ENCODE results near the gene LDHAL6B.
"Not testable (repeated sequence)": the region's sequence is repeated elsewhere in the genome, so short reads cannot be mapped to it uniquely, and the experiment has no call there.

Gene LDHAL6B

GRCh38 chr15:59206623-59207183 lies at the start of gene LDHAL6B:
Gene LDHAL6B, plus strand, starts transcription at chr15:59206843. Its CDS starts 98 bp downstream, at chr15:59206941.
- no peak for DNase-seq

GRCh38 chr15:59157396-59157795 lies 49.2 kb upstream of the LDHAL6B start:
- DNase-seq, result no peak

GRCh38 chr15:59157840-59158700 lies 48.6 kb upstream of the LDHAL6B start:
- no peak for DNase-seq

GRCh38 chr15:59158701-59159034 lies 48.0 kb upstream of the LDHAL6B start:
- no peak for DNase-seq

- DNase-seq, result no peak
Observed at GRCh38 chr15:59159210-59159609, 47.4 kb upstream of the LDHAL6B start.

GRCh38 chr15:59160880-59161593 lies 45.6 kb upstream of the LDHAL6B start:
- no peak for DNase-seq

GRCh38 chr15:59162080-59162479 lies 44.6 kb upstream of the LDHAL6B start:
- DNase-seq, result not testable (repeated sequence)

GRCh38 chr15:59165726-59166125 lies 40.9 kb upstream of the LDHAL6B start:
- no peak for DNase-seq

- DNase-seq, result no peak
Observed at GRCh38 chr15:59166166-59166565, 40.5 kb upstream of the LDHAL6B start.

GRCh38 chr15:59166601-59167265 lies 39.9 kb upstream of the LDHAL6B start:
- no peak for DNase-seq

- DNase-seq, result no peak
Observed at GRCh38 chr15:59168536-59168935, 38.1 kb upstream of the LDHAL6B start.

GRCh38 chr15:59169251-59169708 lies 37.4 kb upstream of the LDHAL6B start:
- no peak for DNase-seq

GRCh38 chr15:59170295-59171066 lies 36.2 kb upstream of the LDHAL6B start:
- DNase-seq, result no peak

GRCh38 chr15:59171067-59171397 lies 35.6 kb upstream of the LDHAL6B start:
- no peak for DNase-seq

GRCh38 chr15:59172289-59172901 lies 34.2 kb upstream of the LDHAL6B start:
- no peak for DNase-seq

GRCh38 chr15:59173194-59173593 lies 33.4 kb upstream of the LDHAL6B start:
- no peak for DNase-seq

- DNase-seq, result no peak
Observed at GRCh38 chr15:59174151-59174834, 32.4 kb upstream of the LDHAL6B start.

GRCh38 chr15:59174835-59175831 lies 31.5 kb upstream of the LDHAL6B start:
- peak; percentile 10 to 32 for DNase-seq

GRCh38 chr15:59176653-59177316 lies 29.9 kb upstream of the LDHAL6B start:
- no peak for DNase-seq

- DNase-seq, result no peak
Observed at GRCh38 chr15:59177317-59177660, 29.4 kb upstream of the LDHAL6B start.

All from activated CD4-positive, alpha-beta T cell treated with anti-CD3 and anti-CD28 coated beads for 4 hours (primary cell).